ENCODE measurements around the gene HTRA3.

- TF ChIP-seq EZH2 (IDR thresholded peaks at IDR 0.05; ENCODE audit: insufficient read depth, poor library complexity, severe bottlenecking) (no peak), EZH2phosphoT487 (IDR thresholded peaks at IDR 0.05; ENCODE audit: insufficient read depth, low read depth) (no peak)
Measured at GRCh38 chr4:8329560-8329858, 60.0 kb downstream of the HTRA3 start.

Measured in GM23248 (cell line).